Measurements from ENCODE around the gene POLR3E.
"Not testable (repeated sequence)": the region's sequence is repeated elsewhere in the genome, so short reads cannot be mapped to it uniquely, and the experiment has no call there.

The POLR3E gene

GRCh38 chr16:22360963-22361659 lies 63.9 kb downstream of the POLR3E start:
- no peak for DNase-seq (ENCODE audit: low read depth in 1 of 2, low spot score in 1 of 2)

DNA sequence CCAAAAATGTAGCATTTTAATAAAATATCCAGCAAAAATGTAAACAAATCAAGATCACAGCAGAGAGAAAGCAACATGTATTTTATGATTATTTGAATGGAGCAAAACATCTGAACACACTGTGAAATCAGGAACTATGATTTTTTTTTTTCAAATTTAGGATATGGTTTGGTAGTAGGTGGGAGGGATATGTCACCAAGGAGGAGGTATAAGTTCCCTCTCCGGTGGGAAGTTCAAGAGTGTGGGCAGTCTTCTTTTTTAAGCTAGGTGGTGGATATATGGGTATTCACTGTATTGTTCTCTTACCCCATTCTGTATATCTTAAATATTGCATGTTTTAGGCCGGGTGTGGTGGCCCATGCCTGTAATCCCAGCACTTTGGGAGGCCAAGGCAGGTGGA lies 67.0 kb downstream of the POLR3E start:
- no peak for DNase-seq (ENCODE audit: low read depth in 1 of 2, low spot score in 1 of 2)

- no peak for DNase-seq (ENCODE audit: low read depth in 1 of 2, low spot score in 1 of 2)
These were observed 69.2 kb downstream of the POLR3E start for GRCh38 chr16:22366371-22366770.

GRCh38 chr16:22366889-22367288 lies 69.7 kb downstream of the POLR3E start:
- DNase-seq (ENCODE audit: low read depth in 1 of 2, low spot score in 1 of 2) = no peak

DNA sequence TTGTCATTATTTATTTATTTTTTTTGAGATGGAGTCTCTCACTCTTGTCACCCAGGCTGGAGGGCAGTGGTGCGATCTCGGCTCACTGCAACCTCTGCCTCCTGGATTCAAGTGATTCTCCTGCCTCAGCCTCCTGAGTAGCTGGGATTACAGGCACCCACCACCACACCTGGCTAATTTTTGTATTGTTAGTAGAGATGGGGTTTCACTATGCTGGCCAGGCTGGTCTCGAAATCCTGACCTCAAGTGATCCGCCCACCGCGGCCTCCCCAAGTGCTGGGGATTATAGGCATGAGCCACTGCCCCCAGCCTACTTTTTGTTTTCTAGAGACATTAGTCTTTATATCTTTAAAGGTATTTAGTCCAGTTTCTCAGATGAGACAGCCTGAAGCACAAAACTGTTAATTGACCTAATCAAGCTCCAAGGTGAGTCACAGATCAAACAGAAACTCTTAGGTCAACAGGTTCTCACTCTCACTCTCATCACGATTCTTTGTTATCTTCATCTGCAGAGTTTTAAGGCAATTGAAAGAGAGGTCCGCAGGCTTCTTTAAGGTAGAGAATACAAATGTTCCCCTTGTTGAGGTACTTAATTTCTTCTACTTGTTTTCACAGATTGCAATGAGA lies 71.1 kb downstream of the POLR3E start:
- not testable (repeated sequence) for DNase-seq (ENCODE audit: low read depth in 1 of 2, low spot score in 1 of 2)

DNA sequence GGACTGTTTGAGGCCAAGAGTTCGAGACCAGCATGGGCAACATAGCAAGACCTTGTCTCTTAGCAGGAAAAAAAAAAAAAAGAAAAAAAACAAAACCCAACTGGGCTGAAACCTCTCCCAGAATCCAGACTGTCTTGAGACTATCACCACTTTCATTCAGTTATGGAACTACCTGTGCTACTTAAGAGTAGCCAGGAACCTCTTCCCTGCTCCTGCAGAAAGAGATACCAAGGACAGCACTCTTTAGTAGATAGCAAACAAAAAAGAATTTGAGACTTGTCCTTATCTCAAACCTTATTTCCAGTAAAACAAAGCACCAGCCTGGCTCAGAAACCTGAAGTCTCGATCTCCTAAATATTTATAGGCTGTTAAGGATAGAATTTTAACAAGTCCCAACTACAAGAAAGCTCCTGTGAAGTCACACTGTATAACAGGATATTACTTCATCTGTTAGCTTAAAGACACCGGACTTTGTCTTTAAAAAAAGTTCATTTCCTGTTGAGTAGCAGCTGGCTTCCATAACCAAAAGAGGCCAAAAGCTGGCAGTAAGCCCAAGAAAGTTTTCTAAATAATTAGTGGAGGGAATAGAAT lies 72.1 kb downstream of the POLR3E start:
- DNase-seq (ENCODE audit: low read depth in 1 of 2, low spot score in 1 of 2) = no peak

- DNase-seq (ENCODE audit: low read depth in 1 of 2, low spot score in 1 of 2) = no peak
These were observed 73.0 kb downstream of the POLR3E start for GRCh38 chr16:22370038-22370820.

- DNase-seq (ENCODE audit: low read depth in 1 of 2, low spot score in 1 of 2) = no peak
These were observed 75.9 kb downstream of the POLR3E start for GRCh38 chr16:22372882-22373661.

GRCh38 chr16:22373662-22374310 lies 76.6 kb downstream of the POLR3E start:
- peak in 1 of 2 donors; percentile 18 for DNase-seq (ENCODE audit: low read depth in 1 of 2, low spot score in 1 of 2)

DNA sequence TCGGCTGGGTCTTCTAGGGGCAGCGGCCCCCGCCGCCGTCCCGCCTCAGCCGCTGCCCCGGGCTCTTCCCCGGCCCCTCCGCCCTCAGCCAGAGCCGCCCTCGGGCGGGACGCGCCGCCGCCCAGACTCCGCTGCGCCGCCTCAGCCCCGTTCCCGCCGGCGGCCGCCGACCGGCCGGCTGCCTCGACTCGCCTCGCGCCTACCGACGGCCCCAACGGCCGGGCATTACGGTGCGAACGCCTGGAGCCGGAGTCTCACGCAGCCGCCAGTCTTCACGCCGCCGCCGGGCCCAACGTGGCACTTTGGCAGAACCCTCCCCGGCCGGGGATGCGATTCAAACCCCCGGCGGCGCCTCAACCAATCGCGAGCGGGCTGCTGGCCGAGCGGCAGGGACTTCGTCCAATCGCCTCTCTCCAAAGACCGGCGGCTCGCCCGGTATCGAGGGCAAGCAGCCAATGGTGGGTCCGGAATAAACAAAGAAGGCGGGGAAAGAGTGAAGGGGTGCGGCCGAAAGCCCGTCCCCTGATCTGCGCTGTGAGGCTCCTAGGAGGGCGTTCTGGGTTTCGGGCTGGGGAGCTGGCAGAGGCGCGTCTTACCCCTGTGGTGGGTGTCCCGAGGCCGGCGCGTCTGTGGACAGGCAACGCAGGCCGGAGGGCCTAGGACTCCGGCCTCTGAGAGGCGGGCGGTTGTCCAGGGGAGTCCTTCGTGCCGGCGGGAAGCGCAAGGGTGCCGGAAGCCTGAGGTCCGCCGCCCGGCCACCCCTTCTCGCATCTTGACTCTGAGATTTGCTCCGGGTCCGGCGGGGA lies 77.3 kb downstream of the POLR3E start, which contains the start of gene CDR2:
TSS of gene CDR2 (minus strand) at position 309 of the 806 bp plus-strand sequence. CDS start 310 bp downstream, outside the sequence.
- DNase-seq (ENCODE audit: low read depth in 1 of 2, low spot score in 1 of 2) = peak; percentile 94 to 96

- no peak for DNase-seq (ENCODE audit: low read depth in 1 of 2, low spot score in 1 of 2)
These were observed 78.1 kb downstream of the POLR3E start for GRCh38 chr16:22375117-22375962.

GRCh38 chr16:22375963-22376640 lies 78.9 kb downstream of the POLR3E start:
- no peak for DNase-seq (ENCODE audit: low read depth in 1 of 2, low spot score in 1 of 2)

- DNase-seq (ENCODE audit: low read depth in 1 of 2, low spot score in 1 of 2) = no peak
These were observed 82.4 kb downstream of the POLR3E start for GRCh38 chr16:22379656-22380055.

DNA sequence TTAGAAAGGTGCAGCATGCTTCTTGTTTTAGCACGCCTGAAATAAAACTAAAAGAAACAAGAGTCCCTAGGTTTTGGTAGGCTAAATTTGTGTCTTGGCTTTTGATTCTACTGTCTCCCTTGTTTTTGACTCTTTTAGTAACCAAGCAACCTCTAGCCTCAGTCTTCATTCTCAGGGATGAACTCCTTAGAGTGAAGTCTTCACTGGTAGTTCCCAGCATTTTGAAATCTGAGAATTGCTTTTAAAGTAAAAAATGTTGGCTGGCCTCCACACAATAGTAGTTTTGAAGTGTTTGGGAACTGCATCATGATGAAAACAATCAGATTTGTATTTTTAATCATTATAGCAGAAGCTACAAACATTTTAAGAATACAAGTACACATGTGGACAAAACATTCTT lies 83.3 kb downstream of the POLR3E start:
- no peak for DNase-seq (ENCODE audit: low read depth in 1 of 2, low spot score in 1 of 2)

GRCh38 chr16:22381392-22381791 lies 84.2 kb downstream of the POLR3E start:
- DNase-seq (ENCODE audit: low read depth in 1 of 2, low spot score in 1 of 2) = no peak

GRCh38 chr16:22383827-22384226 lies 86.6 kb downstream of the POLR3E start:
- DNase-seq (ENCODE audit: low read depth in 1 of 2, low spot score in 1 of 2) = no peak

Measured in stimulated activated CD4-positive, alpha-beta T cell treated with anti-CD3 and anti-CD28 coated beads, Interleukin-15, amount 100 ng/mL, for 1 hour (primary cell).